ENCODE results near the gene C12orf42.

The C12orf42 gene

DNA sequence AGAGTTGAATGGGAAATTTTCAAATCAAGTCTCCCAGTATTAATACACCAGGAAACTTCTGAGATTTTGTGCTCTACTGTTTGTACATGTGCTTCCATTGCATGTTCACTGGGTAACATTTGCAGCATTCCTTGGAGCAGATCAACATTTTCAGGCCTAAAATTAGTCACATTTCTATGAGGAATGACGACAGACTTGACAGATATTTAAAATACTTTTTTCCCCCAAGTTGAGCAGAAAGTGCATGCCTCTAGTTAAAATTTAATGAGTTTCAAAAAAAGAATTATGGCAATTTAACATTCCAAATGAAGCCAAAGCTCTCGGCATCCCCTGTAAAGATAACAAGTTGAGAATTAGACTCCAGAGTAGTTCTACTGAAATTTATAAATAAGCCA is 72.3 kb downstream of the C12orf42 start:
- no peak overlapping the region for H3K4me3 ChIP-seq (ENCODE audit: low read depth, low read length)
- TF ChIP-seq, protein P1, sequence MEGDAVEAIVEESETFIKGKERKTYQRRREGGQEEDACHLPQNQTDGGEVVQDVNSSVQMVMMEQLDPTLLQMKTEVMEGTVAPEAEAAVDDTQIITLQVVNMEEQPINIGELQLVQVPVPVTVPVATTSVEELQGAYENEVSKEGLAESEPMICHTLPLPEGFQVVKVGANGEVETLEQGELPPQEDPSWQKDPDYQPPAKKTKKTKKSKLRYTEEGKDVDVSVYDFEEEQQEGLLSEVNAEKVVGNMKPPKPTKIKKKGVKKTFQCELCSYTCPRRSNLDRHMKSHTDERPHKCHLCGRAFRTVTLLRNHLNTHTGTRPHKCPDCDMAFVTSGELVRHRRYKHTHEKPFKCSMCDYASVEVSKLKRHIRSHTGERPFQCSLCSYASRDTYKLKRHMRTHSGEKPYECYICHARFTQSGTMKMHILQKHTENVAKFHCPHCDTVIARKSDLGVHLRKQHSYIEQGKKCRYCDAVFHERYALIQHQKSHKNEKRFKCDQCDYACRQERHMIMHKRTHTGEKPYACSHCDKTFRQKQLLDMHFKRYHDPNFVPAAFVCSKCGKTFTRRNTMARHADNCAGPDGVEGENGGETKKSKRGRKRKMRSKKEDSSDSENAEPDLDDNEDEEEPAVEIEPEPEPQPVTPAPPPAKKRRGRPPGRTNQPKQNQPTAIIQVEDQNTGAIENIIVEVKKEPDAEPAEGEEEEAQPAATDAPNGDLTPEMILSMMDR (IDR thresholded peaks at IDR 0.05; ENCODE audit: low read depth, low read length): no peak

DNA sequence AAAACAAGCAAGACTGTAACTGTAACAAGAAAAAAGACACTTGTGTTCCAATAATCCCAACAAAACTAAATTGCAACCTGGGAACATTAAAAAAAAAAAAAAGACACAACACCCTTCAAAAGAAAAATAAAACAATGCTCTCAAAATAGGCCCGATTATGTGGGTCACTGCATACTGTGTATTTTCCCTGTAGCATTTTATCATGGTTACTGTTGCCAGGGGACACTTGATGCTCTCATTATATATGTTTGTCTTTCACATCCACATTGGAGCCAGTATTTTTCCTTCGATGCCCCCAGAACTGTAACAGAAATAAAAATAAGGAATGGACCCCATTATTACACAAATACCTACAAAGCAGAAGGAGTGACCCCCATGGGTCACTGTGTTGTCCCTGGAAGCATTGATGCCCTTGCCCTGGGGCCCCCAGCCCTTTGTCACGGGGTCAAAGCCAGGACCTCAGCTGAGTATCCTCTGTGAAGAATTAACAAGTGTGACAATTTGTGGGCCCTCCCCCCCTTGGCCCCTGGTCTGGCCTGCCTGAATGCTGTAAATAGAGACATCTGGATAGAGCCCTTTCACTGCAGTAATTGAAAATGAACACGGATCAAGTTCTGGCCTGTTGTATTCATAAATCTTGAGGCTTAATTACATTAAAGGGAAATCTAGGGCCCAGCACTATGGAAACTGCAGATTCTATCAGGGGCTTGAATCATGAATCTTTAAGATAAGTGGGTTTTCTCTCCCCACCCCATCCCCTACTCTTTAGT is 72.8 kb downstream of the C12orf42 start:
- TF ChIP-seq, protein P1 (IDR thresholded peaks at IDR 0.05; ENCODE audit: low read depth, low read length): no peak

DNA sequence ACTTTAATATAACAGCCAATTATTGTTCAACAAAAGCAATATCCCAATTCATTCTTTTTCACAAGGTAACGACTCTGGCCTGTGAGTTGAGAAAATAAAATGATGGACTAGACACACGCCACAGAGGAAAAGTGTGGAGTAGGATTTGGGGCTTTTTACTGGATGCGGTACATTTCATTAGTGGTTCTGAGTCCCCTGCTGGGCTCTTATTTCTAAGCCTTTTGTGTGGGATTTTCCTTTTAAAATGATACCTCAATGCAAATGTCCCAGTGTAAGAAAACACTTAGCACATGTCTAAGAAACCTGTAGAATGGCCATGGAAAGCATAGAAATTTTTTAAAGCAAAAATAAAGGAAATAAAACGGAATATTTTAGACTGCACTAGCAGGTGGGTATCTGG is 73.4 kb downstream of the C12orf42 start:
- H3K4me3 ChIP-seq (ENCODE audit: low read depth, low read length): no peak overlapping the region
- TF ChIP-seq, protein P1 (IDR thresholded peaks at IDR 0.05; ENCODE audit: low read depth, low read length): no peak

More for the DNA sequence above, 72.8 kb downstream of the C12orf42 start:
- H3K4me3 ChIP-seq (ENCODE audit: low read depth, low read length): no peak overlapping the region

DNA sequence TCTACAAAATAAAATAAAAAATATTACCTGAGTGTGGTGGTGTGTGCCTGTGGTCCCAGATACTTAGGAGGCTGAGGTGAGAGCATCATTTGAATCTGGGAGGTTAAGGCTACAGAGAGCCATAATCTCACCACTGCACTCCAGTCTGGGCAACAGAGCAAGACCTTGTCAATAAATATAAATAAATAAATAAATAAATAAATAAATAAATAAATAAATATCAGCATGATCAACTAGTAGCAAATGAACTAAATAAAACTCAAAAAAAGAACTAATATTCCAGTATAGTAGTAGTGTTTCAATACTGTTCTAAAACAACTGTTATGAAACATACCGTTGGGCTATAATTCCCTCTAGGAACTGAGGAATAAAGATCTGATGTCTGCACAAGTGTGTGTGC is 74.4 kb downstream of the C12orf42 start:
- TF ChIP-seq, protein P1 (IDR thresholded peaks at IDR 0.05; ENCODE audit: low read depth, low read length): no peak
- H3K4me3 ChIP-seq (ENCODE audit: low read depth, low read length): no peak overlapping the region

DNA sequence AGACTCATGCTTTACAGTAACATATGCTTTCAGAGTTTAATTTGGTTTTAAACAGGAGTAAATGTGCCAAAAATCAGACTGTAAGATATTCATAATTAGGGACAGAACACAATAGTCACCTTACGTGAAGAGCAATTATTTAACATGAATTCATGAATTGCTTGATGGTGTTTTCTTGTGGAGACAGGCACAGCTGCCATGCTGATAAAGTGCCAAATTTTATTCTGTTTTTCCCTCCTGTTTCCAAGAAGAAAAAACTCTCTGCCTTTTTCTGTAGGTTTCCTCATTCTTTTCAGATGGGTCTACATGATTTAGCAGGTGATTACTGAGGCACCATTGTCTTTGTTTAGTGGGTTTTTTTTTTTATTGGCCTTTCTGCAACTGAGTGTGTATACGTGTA is 80.1 kb downstream of the C12orf42 start:
- H3K4me3 ChIP-seq (ENCODE audit: low read depth, low read length): no peak overlapping the region
- TF ChIP-seq, protein P1 (IDR thresholded peaks at IDR 0.05; ENCODE audit: low read depth, low read length): no peak

DNA sequence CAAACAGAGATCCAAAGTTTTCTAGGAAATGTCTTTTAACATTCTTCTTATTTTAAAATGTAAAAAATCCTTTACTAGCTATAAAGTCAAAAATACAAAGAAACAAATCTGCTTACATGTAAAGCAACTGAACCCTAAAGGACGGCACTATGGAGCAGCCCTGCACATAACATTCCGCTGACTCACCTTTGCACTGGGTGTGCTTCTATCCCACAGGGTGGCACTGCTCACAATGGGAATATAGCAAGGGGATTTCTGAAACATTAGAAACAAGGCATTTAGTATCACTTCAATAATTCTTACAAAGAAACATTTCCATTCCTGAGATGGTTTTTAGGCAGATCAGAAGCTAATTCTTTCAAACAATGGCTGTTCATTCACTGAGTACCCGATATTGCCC is 94.3 kb downstream of the C12orf42 start:
- TF ChIP-seq, protein P1 (IDR thresholded peaks at IDR 0.05; ENCODE audit: low read depth, low read length): no peak
- no peak overlapping the region for H3K4me3 ChIP-seq (ENCODE audit: low read depth, low read length)

DNA sequence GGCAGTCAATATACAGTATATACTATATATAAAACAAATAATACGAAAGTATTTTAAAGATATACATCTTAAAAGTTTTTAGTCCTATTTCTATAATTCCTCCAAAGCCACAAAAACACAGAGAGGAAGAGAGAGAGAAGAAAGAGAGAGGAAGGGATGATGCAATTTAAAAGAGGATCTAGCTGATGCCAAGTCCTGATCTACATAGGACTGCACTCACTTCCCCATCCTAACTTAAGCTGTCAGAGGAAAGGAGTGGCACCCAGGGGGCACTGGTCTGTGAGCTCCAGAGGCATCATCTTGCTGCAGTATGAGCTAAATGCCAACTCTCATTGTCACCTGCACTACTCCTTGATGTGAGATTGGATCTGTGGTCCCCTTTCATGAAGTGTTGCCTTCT is 95.8 kb downstream of the C12orf42 start:
- TF ChIP-seq, protein P1 (IDR thresholded peaks at IDR 0.05; ENCODE audit: low read depth, low read length): no peak
- no peak overlapping the region for H3K4me3 ChIP-seq (ENCODE audit: low read depth, low read length)
